ENCODE measurements around the gene TDRD15.
"Not testable (repeated sequence)": the region's sequence is repeated elsewhere in the genome, so short reads cannot be mapped to it uniquely, and the experiment has no call there.

Gene TDRD15

DNA sequence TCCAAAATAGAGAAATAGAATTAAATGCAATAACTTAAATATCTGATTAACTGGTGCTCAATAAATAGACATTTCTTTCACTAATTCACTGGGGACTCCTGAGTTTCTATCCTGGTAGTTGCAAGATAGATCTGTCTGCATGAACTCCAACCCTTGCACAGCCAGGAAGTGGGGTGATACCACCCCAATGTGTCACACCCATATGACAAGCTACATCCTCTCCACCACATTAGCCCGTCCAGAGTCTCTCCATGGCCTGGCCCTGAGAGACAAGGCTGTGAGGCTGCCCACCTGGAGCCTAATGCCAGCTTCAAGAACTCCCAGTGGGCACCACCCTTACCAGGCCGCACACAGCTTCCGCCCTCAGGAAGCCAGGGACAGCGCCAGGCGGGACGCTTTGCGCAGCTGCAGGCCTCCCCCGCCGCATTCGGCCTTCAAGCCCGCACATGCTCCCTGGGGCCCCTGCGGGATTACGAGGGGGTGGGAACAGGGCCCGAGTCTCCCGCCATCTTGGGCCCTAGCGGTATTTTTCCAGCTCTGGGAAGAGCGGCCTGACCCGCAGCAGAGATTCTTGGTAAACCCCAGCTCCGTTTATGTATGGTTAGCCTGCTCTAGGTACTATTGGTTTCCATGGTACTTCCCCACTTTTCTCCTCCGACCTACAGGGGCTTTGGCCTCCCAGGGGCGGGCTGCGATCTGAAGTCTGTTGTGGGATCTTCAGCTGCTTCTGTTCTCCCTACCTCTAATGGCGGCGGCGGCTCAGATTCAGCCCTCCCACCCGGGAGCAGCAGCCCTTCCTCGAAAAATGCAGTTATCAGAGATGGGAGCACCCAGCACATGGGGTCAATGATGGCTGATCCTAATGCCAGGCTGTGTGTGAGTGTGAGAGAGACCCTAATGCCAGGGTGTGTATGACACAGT, at the start of gene TDRD15:
Gene TDRD15 (plus strand): TSS at position 496 of the 921 bp plus-strand sequence. CDS start 13,500 bp downstream, outside the sequence.
- DNase-seq (ENCODE audit: low read depth), result no peak

DNA sequence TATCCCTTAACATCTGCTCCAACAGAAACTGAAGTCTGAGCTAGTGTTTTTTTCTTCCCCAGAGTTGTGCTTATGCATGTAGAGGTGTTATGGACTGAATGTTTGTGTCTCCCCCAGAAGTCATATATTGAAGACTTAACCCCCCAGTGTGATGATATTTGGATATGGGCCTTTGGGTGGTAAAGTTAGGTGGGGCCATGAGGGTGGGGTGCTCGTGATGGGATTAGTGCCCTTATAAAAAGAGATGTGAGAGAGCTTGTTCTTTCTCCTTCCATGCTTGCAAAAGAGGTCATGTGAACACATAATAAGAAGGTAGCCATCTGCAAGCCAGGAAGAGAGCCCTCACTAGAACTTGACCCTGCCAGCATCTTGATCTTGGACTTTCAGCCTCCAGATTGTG, 45.5 kb upstream of the TDRD15 start:
- DNase-seq (ENCODE audit: low read depth), result no peak

DNA sequence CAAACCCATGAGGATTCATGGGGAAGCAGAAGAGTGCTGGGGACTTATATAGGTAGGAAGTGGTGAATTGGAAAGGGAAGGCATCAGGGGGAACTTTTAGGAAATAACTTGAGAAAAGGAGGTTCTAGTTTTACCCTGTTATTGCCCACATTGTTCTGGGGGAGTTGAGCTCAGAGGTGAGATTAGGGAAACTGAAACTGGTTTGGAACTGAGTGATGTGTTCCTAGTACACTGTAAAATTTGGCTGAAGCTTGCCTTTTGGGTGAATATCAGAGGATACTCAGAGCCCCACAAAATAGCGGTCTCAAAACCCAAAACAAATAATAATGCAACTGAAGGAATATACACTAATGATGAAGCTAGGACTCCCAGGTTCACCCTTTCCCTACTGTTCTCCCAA, 40.3 kb upstream of the TDRD15 start:
- no peak for DNase-seq (ENCODE audit: low read depth)

DNA sequence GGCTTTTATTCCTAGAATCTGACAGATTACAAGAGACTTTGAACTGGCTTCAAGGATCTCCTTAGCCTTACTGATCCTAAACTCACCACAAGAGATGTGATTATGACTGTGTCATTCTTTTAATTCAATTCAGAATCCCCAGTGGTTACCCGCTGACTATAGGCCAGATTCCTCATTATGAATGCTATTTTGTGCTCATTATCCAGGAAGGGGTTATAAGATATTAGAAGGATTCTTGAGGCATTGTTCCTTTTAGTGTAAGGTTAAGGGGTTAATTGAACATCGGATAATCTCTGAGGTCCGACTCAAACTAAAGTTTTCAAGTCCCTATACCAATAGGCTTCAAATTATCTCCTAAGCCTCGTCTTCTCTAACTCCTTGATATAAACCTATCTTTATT, 39.4 kb upstream of the TDRD15 start:
- DNase-seq (ENCODE audit: low read depth), result no peak

DNA sequence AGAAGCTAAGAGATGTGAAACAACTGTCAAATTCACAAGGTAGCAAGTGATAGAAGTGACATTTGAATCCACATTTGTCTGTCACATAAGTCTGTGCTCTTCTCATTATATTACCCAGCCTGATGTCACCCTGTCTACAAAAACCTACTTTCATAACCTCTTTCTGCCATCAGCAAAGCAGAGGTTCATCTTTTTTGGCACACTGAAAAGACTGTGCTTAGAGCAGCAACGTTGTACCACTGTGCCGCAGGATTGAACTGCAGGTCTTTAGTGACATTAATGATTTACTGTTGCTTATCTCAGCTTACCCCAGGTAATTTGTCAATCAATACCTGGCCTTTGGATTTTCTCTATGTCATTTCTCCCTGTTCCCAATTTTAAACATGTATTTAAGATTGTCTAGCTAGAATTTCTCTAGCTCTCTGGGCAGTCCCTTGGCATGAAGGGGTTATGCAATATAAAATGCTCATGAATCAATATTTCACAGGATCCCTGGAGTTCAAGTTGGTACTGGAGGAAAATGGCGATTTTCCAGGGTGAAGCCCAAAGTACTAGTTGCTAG, 31.4 kb upstream of the TDRD15 start:
- DNase-seq (ENCODE audit: low read depth), result no peak

DNA sequence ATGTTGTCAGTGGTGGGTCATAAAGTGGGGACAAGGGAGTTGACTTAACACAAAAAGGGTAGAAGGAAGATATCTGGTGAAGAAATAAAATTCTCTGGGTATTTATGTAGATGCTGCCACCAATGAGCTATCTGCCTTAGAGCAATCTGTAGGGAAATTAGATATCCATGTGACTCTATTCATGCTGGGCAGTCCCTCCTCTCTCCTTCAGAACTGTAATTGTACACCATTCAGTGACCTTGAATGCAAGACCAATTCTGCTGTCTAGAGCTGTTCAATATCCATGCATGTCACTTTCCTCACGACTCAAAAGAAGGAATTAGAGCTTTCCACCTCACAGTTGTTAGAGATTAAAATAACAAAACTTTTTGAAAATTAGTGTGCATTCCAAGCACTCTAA, 28.6 kb upstream of the TDRD15 start:
- DNase-seq (ENCODE audit: low read depth), result no peak

DNA sequence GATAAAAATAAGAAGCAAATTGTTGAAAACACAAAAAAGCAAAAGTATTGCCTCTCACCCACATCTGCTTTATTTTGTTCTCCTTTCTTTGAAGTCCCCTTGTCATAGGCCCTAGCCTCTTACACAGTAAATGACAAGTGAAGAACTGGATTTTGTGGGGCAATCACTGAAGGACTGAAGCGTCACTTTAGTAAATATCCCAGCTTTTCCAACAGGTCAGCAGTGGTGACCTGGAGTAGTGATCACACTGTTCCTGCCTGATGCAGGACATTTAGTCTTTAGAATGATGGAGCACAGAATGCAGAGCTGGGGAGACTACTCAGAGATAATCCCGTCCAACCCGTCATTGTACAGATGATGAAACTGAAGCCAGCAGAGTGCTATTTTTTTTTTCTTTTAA, 28.1 kb upstream of the TDRD15 start:
- no peak for DNase-seq (ENCODE audit: low read depth)

DNA sequence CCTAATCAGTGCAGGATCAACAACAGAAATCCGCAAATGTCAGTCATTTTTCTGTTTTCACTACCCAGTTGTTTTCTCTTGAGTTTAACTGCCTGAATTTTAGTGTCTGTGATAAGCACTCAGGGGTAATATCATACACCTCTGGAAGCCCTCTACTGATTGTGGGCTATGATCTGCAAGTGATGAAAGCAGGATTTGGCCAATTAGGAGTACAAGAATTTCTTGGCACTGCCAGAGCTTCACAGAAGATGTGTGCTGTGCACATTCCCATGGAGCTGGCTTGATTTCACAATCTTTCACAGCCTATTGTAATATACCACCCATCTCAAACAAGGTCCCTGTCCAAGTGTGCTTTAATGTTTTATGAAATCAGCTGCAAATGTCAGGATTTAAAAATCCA, 27.3 kb upstream of the TDRD15 start:
- no peak for DNase-seq (ENCODE audit: low read depth)

DNA sequence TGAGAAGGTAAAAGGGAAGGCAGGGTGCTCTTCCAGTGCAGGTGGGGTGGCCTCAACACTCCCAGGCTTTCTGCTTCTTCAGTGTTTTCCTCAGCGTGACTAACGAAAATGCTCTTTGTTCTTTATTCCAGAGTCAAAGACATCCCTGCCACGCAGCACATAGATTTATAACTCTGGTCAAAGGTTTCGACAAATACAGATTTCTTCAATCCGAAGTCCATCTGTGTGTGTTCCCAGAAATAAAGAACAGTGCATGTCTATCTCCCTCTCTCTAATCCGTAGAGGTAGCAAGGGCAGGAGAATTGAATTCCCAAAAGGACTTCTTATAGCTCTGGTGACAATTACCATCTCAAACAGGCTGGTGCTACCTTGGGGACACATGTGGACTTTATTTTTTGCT, 26.4 kb upstream of the TDRD15 start:
- no peak for DNase-seq (ENCODE audit: low read depth)

DNA sequence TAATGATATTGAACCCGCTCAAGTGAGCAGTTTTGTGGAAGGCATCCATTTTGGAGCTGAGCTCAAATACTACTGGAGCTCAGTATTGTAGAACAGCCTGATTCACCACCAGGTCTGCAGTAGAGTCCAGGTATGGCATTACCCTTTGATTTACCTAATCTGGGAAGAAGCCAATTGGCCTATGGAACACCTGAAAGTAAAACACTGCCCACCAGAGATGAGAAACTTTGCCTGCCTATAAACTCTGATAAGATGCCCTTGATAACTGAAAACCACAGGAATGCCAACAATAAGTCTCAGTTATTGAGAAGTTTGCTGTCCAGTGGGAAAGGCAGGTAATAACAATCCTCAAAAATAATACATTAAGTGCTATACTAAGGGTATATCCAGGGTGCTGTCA, 25.5 kb upstream of the TDRD15 start:
- DNase-seq (ENCODE audit: low read depth), result no peak

DNA sequence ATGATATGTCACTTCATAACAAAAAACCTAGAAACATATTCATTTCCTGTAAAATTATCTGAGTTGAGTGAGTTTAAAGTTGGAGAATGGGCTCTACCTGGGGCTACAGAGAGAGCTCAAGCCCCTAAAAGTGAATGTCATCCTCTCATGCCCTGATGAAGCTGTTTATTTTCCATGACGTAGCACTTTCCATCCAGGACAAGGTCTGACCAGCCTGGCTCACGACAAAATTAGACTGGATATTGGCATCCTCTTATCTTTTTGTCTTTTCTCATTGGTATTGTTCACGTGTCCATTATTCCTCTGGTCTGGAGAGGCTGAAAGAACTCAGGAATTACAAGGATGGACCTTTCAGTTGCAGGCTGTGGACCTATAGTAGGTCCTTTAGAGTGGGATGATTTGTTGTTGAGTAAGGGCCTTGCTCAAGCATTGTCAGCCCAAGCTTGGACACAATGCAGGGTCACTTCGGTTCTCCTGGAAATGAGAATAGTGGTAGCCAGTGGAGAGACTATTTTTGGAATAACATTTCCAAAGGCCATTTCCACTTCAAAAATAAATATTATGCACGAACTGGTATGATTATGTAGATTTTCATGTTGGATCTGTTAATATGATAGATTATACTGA, 24.4 kb upstream of the TDRD15 start:
- no peak for DNase-seq (ENCODE audit: low read depth)

DNA sequence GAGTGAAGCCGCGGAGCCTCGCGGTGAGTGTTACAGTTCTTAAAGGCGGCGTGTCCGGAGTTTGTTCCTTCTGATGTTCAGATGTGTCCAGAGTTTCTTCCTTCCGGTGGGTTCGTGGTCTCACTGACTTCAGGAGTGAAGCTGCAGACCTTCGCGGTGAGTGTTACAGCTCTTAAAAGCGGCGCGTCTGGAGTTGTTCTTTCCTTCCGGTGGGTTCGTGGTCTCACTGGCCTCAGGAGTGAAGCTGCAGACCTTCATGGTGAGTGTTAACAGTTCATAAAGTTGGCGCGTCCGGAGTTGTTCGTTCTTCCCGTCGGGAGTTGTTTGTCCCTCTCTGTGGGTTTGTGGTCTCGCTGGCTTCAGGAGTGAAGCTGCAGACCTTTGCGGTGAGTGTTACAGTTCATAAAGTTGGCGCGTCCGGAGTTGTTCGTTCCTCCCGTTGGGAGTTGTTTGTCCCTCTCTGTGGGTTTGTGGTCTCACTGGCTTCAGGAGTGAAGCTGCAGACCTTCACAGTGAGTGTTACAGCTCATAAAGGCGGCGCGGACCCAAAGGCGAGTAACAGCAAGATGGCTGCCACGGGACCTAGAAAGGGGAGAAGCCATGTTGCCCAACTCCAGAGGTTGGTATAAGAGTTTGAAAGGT, 22.1 kb upstream of the TDRD15 start:
- not testable (repeated sequence) for DNase-seq (ENCODE audit: low read depth)

DNA sequence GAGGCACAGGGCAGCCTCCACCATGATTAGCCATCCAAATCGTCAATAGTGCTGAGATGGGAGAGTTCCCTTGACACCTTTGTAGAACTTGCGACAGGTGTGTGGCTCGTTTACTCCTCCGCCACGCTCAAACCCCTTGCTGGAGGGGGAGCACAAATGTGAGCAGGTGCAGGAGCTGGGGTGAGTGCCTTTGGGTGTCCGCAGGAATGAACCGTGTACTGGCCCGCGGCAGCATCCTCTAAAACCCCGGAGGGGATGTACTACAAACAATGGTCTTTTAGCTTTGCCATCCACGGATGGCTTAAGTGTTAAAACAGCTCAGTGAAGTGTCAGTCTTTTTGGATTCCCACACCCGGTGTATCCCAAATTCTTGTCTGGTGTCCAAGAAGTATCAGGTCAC, 21.4 kb upstream of the TDRD15 start:
- no peak for DNase-seq (ENCODE audit: low read depth)

DNA sequence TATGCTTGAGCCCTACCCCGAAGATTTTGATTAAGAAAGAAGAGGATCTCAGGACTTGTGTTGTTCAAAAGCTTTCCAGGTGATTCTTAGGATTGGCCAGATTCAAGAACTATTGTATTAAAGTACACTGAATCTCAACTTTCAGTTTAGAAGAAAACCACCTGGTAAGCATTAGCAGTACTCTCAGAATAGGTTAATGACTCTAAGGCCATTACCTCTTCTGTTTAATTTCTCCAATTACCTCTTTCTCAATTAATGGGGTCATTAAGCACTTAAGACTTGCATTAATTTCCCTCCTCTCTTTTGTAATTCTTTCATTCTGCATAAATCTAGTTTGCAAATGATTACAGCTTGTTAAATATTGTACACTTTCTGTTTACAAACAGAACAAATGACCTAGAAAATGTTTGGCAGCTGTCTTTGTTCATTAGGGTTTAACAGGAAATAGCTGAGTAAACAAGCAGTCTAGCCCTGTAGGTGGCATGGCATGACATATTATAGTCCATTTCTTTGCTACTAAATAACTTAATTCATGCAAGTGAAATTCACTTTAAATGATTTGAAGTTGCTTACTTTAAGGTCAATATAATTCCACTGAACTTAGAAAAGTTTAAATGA, 20.4 kb upstream of the TDRD15 start:
- DNase-seq (ENCODE audit: low read depth), result no peak

DNA sequence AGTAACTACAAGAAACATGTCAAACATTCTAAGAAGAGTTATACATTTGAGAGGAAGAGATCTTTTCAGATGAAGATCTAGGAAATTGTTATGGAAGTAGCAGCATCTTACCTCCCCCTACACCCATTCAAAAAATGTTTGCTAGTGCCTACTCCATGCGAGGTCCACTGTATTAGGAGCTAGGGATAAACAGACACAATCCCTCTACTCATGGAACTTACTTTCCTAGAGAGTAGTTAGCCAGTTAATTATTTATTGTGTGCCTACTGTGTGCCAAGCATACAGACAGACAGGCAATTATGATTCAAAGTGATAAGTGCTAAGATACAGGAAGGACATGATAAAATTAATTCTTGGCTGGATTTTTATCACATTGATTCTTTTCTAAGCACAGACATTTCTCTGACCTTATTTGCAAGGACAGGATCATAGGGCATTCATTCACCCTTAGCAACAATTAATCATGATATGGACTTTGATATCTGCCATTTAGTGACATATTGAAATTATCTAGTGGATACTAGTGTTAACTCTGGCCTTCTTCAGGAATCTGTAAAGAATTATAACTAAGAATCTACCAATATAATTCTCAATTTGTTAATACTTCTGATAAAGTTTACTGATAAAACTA, 19.6 kb upstream of the TDRD15 start:
- no peak for DNase-seq (ENCODE audit: low read depth)

DNA sequence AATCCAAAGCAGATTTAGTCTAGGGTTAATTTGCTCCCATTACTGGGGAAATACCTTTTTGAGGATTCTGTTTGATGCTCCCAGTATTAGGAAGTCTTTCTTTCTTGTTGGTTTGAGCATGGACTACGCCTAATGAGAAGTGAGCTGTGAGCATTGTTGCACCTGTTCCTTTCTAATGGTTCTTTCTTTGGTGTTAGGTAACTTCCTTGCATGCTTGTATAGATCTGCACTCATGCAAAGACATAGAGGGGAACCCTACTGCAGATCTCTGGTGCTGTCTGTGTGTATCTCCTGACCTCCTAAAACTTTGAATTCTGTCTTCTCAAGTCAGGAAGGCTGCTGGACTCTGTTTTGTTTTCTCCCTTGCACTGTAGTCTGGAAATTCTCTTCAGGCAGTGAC, 12.8 kb upstream of the TDRD15 start:
- no peak for DNase-seq (ENCODE audit: low read depth)

DNA sequence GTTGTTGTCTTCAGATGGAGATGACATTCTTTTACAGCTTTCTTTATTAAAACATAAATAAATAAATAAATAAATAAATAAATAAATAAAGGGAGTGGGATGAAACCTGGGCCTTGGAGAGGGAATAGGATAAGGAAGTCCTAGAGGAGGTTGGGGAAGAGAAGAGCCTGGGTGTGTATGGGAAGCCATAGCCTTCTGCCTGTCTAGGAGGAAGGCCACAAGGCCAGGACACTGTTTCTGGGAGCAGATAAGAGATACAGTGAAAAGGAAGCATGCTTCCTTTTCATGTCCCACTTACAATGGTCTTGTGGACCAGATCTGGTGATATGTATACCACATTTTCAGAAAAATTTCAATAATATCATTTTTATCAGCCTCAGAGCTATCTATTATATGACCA, 6.1 kb upstream of the TDRD15 start:
- no peak for DNase-seq (ENCODE audit: low read depth)

DNA sequence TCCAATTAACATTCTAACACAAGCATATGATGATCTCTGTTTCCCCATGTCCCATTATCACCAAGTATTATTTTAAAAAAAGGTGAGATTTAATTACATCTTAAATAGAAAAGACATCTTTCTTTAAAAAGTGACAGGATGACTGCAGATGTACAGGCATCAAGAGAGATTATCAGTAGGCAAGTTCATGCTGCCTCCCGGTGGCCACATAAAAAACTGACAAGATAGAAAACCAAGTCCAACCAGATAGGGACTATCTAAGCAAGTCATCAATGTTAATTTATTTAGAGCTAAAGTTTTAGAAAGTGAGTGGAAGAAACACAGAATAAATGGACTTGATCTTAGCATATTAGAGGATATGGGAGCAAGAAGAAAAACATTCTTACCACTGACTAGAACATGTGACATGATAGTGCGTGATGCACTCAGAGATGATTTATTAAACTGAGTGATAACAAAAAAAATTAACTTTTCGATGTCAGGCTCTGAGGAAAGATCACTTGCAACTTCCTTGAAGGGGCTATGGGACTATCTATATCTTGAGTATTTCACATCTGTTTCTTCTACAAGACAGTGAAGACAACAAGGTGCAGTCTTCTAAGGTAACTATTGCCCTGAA, 5.4 kb upstream of the TDRD15 start:
- no peak for DNase-seq (ENCODE audit: low read depth)

DNA sequence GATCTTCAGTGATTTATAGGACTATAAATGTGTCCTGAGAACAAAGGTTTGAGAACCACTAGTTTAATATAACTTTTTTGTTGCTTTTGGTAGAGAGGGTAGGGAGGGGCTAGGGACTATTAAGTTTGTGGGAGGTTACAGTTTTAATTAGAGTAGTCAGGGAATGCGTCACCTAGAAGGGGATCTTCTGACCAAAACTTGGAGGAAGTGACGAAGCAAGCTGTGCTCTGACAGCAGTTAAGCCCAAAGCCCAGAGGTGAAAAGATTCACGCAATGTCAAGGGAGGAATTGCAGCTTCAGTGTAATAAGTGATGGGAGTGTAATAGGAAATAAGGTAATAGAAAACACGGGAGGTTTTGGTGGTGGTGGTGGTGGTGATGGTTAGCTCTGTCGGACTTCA, 8.1 kb downstream of the TDRD15 start:
- no peak for DNase-seq (ENCODE audit: low read depth)

DNA sequence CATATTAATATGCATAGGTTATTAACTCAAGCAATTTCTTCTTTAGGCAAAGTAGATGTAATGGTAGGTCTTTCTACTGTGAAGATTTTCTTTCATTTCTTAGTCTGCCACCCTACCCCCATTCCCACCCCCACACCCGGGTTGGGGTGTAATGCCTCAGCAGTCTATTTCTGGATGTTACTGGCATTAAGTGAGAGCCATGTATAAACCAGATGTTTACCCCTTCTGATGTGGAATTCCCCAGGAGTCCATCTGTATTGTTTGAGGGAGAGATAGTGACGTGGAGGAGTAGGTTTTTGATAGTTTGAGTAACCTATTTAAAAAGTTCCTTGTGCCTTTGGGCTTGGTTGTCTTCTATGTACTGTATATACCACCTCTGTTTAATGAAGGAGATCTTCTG, 11.8 kb downstream of the TDRD15 start:
- DNase-seq (ENCODE audit: low read depth), result no peak

DNA sequence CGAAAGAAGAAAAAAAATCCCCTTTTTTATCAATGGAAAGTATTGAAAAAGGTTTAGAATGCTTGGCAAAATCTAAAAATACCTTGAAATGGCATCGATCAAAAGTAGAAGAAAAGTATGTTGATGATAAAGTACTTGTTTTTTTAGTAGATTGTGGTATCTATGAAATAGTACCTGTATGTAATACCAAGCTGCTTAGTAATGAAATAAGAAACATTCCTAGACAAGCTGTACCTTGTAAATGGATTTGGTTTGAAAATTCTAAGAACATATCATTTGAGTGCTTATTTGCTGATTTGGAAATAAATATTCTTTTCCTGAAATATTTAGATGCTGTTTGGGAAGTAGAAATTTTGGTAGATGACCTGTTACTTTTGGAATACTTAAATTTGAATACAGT, 18.4 kb downstream of the TDRD15 start:
- no peak for DNase-seq (ENCODE audit: low read depth)
